T-helper 1 cell treated with Interleukin-12 subunit alpha and Interleukin-12 subunit beta and Interleukin-4 antibody, amounts not matched to agents 30 μg/mL and 1 μg/mL, for 36 hours (primary cell): Measurements from ENCODE around the gene GPR135.
"Not testable (repeated sequence)": the region's sequence is repeated elsewhere in the genome, so short reads cannot be mapped to it uniquely, and the experiment has no call there.

Experiments
- H3K27ac Mint-ChIP-seq: one replicate; pipeline ENCODE4 v1.8.0; 2021; ENCODE audit warnings: mild to moderate bottlenecking, mixed read lengths
- H3K27me3 Mint-ChIP-seq: one replicate; pipeline ENCODE4 v1.8.0; 2021; ENCODE audit warnings: low read depth, mixed read lengths
- H3K36me3 Mint-ChIP-seq: one replicate; pipeline ENCODE4 v1.8.0; 2021; ENCODE audit warnings: low read depth, mixed read lengths
- H3K4me1 Mint-ChIP-seq: one replicate; pipeline ENCODE4 v1.8.0; 2021; ENCODE audit warnings: low read depth, mixed read lengths
- H3K4me3 Mint-ChIP-seq: one replicate; pipeline ENCODE4 v1.8.0; 2021; ENCODE audit warnings: mild to moderate bottlenecking, moderate library complexity, mixed read lengths
- H3K9me3 Mint-ChIP-seq: one replicate; pipeline ENCODE4 v1.8.0; 2021; ENCODE audit warnings: mixed read lengths

GPR135 gene

DNA sequence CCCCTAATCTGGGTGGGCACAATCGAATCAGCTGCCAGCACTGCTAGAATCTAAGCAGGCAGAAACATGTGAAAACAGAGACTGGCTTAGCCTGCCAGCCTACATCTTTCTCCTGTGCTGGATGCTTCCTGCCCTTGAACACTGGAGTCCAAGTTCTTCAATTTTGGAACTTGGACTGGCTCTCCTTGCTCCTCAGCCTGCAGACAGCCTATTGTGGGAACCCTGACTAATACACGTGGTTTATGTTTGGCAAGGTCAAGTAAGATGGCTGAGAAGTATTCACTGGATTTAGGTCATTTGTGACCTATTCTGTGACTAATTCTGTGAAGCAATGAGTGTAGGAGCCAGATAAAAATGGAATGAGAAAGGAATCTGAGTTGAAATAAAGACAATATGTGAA is 11.0 kb downstream of the GPR135 start:
- Mint-ChIP-seq H3K4me3 (no peak overlapping the region), H3K36me3 (peaks cover 9% of the 10 kb centered on the region), H3K9me3 (no peaks in the 10 kb centered on the region)

GRCh38 chr14:59451849-59452248 is 13.3 kb downstream of the GPR135 start:
- H3K27ac Mint-ChIP-seq: no peak overlapping the region
- no peaks in the 10 kb centered on the region for H3K9me3 Mint-ChIP-seq
- H3K4me1 Mint-ChIP-seq: no peaks in the 10 kb centered on the region
- no peak overlapping the region for H3K4me3 Mint-ChIP-seq
- no peaks in the 10 kb centered on the region for H3K27me3 Mint-ChIP-seq
- H3K36me3 Mint-ChIP-seq: peaks cover 5% of the 10 kb centered on the region

More for the DNA sequence above, 11.0 kb downstream of the GPR135 start:
- Mint-ChIP-seq H3K4me1 (no peaks in the 10 kb centered on the region), H3K27me3 (peaks cover under 1% of the 10 kb centered on the region), H3K27ac (no peak overlapping the region)

- no peaks in the 10 kb centered on the region for H3K27me3 Mint-ChIP-seq
- no peaks in the 10 kb centered on the region for H3K4me1 Mint-ChIP-seq
- no peak overlapping the region for H3K27ac Mint-ChIP-seq
- H3K9me3 Mint-ChIP-seq: no peaks in the 10 kb centered on the region
- H3K4me3 Mint-ChIP-seq: no peak overlapping the region
- peaks cover 1% of the 10 kb centered on the region for H3K36me3 Mint-ChIP-seq
These were observed 14.5 kb downstream of the GPR135 start for GRCh38 chr14:59450716-59451115.

- H3K4me3 Mint-ChIP-seq: not testable (repeated sequence)
These were observed 16.5 kb downstream of the GPR135 start for GRCh38 chr14:59448673-59449072.

GRCh38 chr14:59439256-59439965 is 25.8 kb downstream of the GPR135 start:
- Mint-ChIP-seq H3K36me3 (no peaks in the 10 kb centered on the region), H3K27me3 (peaks cover 8% of the 10 kb centered on the region), H3K9me3 (no peaks in the 10 kb centered on the region), H3K4me1 (no peaks in the 10 kb centered on the region), H3K4me3 (no peak overlapping the region), H3K27ac (no peak overlapping the region)

More at GRCh38 chr14:59448673-59449072, 16.5 kb downstream of the GPR135 start:
- not testable (repeated sequence) for H3K4me1 Mint-ChIP-seq, H3K9me3 Mint-ChIP-seq, H3K27ac Mint-ChIP-seq, H3K36me3 Mint-ChIP-seq, H3K27me3 Mint-ChIP-seq

DNA sequence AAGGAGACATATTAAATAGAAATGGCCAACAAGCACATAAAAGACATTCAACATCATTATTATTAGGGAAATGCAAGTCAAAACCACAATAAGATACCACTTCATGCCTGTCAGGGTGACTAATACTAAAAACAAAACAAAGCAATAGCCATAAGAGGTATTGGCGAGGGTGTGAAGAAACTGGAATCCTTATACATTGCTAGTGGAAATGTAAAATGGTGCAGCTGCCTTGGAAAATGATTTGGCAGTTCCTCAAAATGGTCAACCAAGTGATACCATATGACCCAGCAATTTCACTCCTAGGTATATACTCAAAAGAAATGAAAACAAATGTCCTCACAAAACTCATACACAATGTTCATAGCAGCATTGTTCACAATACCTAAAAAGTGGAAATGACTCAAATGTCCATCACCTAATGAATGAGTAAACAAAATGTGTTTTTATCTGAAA is 27.0 kb downstream of the GPR135 start:
- Mint-ChIP-seq H3K4me1 (no peaks in the 10 kb centered on the region), H3K27me3 (peaks cover 8% of the 10 kb centered on the region), H3K36me3 (no peaks in the 10 kb centered on the region), H3K9me3 (no peaks in the 10 kb centered on the region), H3K27ac (no peak overlapping the region), H3K4me3 (no peak overlapping the region)

DNA sequence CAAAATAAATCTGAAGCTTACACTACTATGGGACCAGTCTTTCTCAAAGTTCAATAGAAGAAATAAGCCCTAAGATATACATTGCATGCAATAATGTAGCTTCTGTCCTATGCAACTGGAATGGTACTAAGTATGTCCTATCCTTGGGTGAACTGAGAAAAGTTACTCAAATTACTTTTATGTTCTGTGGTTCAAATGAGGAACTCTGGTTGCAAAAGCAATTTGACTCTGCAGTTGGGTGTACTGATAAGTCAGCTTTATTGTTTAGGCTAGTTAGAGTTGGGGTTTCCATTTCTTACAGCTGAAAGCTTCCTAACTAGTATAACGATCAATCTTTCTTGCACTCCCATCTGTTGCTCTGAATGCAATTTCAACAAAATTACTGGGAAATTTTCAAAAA is 29.2 kb downstream of the GPR135 start:
- no peaks in the 10 kb centered on the region for H3K36me3 Mint-ChIP-seq
- no peak overlapping the region for H3K4me3 Mint-ChIP-seq
- no peak overlapping the region for H3K27ac Mint-ChIP-seq
- H3K27me3 Mint-ChIP-seq: no peaks in the 10 kb centered on the region
- H3K9me3 Mint-ChIP-seq: no peaks in the 10 kb centered on the region
- H3K4me1 Mint-ChIP-seq: no peaks in the 10 kb centered on the region

DNA sequence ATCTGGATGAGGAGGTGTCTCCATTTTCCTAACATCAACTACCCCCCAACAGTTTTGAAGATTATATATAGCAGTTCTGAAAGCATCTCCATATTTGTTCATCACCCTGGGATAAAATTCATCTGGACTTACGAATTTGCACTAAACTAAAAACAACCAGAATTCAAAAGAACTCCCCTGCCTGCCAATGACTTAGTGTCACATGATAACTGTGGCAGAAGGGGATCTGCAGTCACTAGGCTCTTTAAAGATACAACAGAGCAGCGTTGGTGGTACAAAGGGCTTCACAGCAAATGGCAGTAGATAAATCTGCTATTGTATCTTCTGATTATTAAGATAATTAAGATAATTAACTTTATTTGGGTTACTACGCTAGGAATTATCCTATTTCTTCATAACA is 30.1 kb downstream of the GPR135 start:
- H3K36me3 Mint-ChIP-seq: no peaks in the 10 kb centered on the region
- H3K4me3 Mint-ChIP-seq: no peak overlapping the region
- H3K27me3 Mint-ChIP-seq: no peaks in the 10 kb centered on the region
- H3K27ac Mint-ChIP-seq: no peak overlapping the region
- H3K9me3 Mint-ChIP-seq: no peaks in the 10 kb centered on the region
- no peaks in the 10 kb centered on the region for H3K4me1 Mint-ChIP-seq

DNA sequence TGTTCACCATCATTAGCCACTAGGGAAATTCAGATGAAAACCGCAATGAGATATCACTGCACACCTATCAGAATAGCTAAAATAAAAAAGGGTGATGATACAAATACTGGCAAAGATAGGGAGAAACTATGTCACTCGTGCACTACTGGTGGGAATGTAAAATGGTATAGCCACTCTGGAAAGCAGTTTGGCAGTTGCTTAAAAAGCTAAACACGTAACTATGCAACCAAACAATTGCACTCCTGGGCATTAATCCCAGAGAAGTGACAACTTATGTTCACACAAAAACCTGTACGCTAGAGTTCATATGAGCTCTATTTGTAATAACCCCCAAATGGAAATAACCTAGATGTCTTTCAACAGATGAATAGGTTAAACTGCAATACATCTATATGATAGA is 35.4 kb downstream of the GPR135 start:
- Mint-ChIP-seq H3K36me3 (no peaks in the 10 kb centered on the region), H3K9me3 (no peaks in the 10 kb centered on the region), H3K27me3 (peaks cover 11% of the 10 kb centered on the region), H3K4me3 (no peak overlapping the region), H3K4me1 (no peaks in the 10 kb centered on the region), H3K27ac (no peak overlapping the region)

GRCh38 chr14:59428581-59429012 is 36.6 kb downstream of the GPR135 start:
- no peak overlapping the region for H3K27ac Mint-ChIP-seq
- no peak overlapping the region for H3K4me3 Mint-ChIP-seq
- H3K9me3 Mint-ChIP-seq: no peaks in the 10 kb centered on the region
- H3K27me3 Mint-ChIP-seq: peaks cover 11% of the 10 kb centered on the region
- no peaks in the 10 kb centered on the region for H3K36me3 Mint-ChIP-seq
- no peaks in the 10 kb centered on the region for H3K4me1 Mint-ChIP-seq

GRCh38 chr14:59427653-59428580 is 37.3 kb downstream of the GPR135 start:
- Mint-ChIP-seq H3K27ac (no peak overlapping the region), H3K9me3 (no peaks in the 10 kb centered on the region), H3K4me3 (no peak overlapping the region), H3K4me1 (no peaks in the 10 kb centered on the region), H3K36me3 (no peaks in the 10 kb centered on the region), H3K27me3 (peaks cover 11% of the 10 kb centered on the region)

DNA sequence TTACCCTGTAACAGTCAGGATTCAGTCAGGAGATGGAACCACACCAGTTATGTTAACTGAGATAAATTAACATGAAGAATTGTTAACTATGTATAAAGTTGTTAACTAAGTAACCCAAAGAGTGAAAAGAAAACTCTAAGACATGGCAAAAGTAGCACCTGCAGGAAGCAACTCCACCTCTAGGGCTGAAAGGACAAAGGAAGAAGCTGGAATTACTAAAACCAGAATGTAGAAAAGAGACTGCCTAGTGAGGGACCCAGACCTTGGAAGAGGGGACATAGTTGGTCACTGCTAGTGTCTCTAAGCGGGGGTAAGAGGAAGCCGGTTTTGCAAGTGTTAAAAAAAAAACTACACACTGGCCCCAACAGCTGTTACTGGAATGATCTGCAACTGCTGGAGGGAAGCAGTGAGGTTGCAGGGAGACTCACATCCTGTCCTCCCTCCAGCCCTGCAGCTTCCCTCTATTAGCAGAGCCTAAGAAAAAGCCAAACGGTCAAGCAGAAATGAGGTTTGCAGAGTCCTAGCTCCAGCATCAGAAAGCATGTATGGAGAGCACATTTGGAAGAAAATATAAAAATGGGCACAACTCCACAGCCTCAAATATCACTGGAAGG is 39.8 kb downstream of the GPR135 start:
- Mint-ChIP-seq H3K9me3 (no peaks in the 10 kb centered on the region), H3K27ac (no peak overlapping the region), H3K4me3 (no peak overlapping the region), H3K36me3 (no peaks in the 10 kb centered on the region), H3K4me1 (no peaks in the 10 kb centered on the region), H3K27me3 (peaks cover 11% of the 10 kb centered on the region)

DNA sequence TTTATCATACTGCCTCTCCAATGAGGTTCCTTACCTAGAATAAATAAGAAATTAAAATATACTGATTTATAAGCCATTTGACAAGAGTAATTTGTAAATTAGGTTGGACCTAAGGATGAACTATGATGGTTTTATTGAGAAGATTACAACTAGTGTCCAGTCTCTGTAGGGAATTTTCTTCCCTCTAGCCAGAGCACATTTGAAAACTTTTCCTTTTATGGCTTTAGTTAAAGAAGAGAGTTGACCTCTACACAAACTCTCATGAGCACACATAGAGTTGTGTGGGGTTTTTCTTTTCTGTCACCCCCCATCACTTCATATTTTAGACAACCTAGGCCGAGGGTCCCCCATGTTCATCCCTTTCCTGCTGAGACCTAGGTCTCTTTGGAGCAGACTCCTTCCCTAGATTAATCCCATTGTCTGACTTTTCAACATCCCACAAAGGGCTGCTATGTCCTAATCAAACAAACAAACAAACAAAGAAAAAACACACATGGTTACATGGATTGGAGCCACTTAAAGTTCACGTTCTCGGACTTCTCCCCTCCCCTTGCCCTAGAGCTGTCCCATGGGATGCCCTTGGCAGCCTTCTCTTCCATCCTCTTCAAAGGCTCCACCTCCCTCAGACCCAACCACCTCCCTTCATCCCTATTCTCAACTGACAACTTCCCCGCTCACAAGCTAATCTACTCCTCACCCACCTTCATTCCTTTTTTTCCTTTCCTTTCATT is 40.7 kb downstream of the GPR135 start:
- H3K27me3 Mint-ChIP-seq: peaks cover 11% of the 10 kb centered on the region
- no peak overlapping the region for H3K27ac Mint-ChIP-seq
- no peaks in the 10 kb centered on the region for H3K4me1 Mint-ChIP-seq
- no peak overlapping the region for H3K4me3 Mint-ChIP-seq
- H3K36me3 Mint-ChIP-seq: no peaks in the 10 kb centered on the region
- H3K9me3 Mint-ChIP-seq: no peaks in the 10 kb centered on the region
